Measurements from ENCODE around the gene PLA2G6. TPM values are rescaled to one million over a fixed set of nuclear protein-coding genes. Genes with fewer than 3 reads are reported as not detected.

The PLA2G6 gene
- total RNA-seq, 4 donors from 2014 or later = 4.4 to 30.5 (median 22.0) TPM

GRCh38 chr22:38072322-38073149 is 109.1 kb downstream of the PLA2G6 start:
- Histone ChIP-seq H3K36me3 (peaks cover 0 to 81% of the 10 kb centered on the region in 2 donors), H3K4me3 (no peak overlapping the region)
- no peak for ATAC-seq

DNA sequence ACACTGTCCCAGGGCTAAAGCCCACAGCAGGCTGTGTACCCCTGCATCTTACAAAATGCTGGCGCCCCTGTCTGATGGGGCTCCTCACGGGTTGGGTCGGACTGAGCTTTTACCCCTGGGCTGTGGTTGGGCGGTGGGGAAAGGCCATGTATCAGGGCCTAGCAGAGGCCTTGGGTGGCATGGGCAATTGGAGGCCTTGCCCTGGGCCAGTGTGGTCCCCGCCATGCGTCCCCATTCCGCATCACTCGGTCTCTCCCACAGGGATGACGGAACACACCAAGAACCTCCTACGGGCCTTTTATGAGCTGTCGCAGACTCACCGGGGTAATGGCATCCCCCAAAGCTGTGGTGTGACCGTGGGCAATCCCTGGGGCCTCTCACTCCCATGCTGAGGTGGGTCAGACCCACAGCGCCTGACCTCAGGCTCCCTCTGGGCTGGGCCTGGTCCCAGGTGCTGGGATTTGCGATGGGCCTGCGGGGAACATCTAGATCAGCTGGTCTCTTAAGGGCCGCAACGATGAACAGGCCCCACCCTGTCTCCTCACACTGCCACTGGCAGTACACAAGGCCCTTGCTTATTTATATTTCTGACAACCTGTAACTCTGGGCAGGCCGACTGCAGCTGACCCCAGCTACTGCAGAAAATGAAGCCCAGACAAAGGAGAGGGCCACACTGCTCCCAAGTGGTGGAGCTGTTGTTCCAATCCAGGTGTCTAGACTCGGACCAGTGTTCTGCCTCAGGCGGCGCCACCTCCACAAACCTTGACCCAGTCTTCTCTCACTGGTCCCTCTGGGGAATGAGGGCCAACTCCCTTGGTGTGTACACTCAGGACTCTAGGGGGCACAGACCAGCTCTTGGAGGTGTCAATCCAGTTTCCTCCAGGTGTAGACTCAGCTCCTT is 110.0 kb downstream of the PLA2G6 start:
- no peak for ATAC-seq
- H3K4me3 ChIP-seq = no peak overlapping the region
- H3K36me3 ChIP-seq = peaks cover 0 to 89% of the 10 kb centered on the region in 2 donors
- WGBS, 2 donors (ENCODE audit: low coverage in 1 of 2) = 100% methylated on average over 2 to 3 of the region's 22 CpGs
- H3K4me1 ChIP-seq = peaks cover 0 to 45% (median 18%) of the 10 kb centered on the region in 3 donors
- no peak overlapping the region for H3K27ac ChIP-seq
- H3K9me3 ChIP-seq = no peaks in the 10 kb centered on the region
- TF ChIP-seq EP300 (IDR thresholded peaks at IDR 0.05) (no peak), POLR2A (IDR thresholded peaks at IDR 0.05) (no peak), POLR2AphosphoS5 (IDR thresholded peaks at IDR 0.05) (no peak)
- TF ChIP-seq, protein P1, sequence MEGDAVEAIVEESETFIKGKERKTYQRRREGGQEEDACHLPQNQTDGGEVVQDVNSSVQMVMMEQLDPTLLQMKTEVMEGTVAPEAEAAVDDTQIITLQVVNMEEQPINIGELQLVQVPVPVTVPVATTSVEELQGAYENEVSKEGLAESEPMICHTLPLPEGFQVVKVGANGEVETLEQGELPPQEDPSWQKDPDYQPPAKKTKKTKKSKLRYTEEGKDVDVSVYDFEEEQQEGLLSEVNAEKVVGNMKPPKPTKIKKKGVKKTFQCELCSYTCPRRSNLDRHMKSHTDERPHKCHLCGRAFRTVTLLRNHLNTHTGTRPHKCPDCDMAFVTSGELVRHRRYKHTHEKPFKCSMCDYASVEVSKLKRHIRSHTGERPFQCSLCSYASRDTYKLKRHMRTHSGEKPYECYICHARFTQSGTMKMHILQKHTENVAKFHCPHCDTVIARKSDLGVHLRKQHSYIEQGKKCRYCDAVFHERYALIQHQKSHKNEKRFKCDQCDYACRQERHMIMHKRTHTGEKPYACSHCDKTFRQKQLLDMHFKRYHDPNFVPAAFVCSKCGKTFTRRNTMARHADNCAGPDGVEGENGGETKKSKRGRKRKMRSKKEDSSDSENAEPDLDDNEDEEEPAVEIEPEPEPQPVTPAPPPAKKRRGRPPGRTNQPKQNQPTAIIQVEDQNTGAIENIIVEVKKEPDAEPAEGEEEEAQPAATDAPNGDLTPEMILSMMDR (IDR thresholded peaks at IDR 0.05) = no peak
- H3K27me3 ChIP-seq = no peaks in the 10 kb centered on the region

More at GRCh38 chr22:38072322-38073149, 109.1 kb downstream of the PLA2G6 start:
- H3K9me3 ChIP-seq = no peaks in the 10 kb centered on the region
- H3K27ac ChIP-seq = no peak overlapping the region
- TF ChIP-seq POLR2A (IDR thresholded peaks at IDR 0.05) (no peak), EP300 (IDR thresholded peaks at IDR 0.05) (no peak), POLR2AphosphoS5 (IDR thresholded peaks at IDR 0.05) (no peak)
- TF ChIP-seq, protein P1 (IDR thresholded peaks at IDR 0.05) = no peak
- no peaks in the 10 kb centered on the region for H3K27me3 ChIP-seq
- 87 to 100% methylated on average over 1 to 6 of the region's 25 CpGs for WGBS, 2 donors (ENCODE audit: low coverage in 1 of 2)
- peaks cover 0 to 37% (median 18%) of the 10 kb centered on the region in 3 donors for H3K4me1 ChIP-seq

GRCh38 chr22:38070250-38070921 is 111.2 kb downstream of the PLA2G6 start:
- Histone ChIP-seq H3K27ac (peak overlapping the region; percentile 22 to 92 (median 82)), H3K4me1 (peaks cover 0 to 47% (median 18%) of the 10 kb centered on the region in 3 donors), H3K27me3 (no peaks in the 10 kb centered on the region), H3K4me3 (no peak overlapping the region), H3K9me3 (no peaks in the 10 kb centered on the region), H3K36me3 (peaks cover 0 to 98% of the 10 kb centered on the region in 2 donors)
- no peak for ATAC-seq
- WGBS, 2 donors (ENCODE audit: low coverage in 1 of 2) = 62% methylated on average over 2 to 5 of the region's 11 CpGs
- no peak for TF ChIP-seq POLR2A (IDR thresholded peaks at IDR 0.05)
- TF ChIP-seq, protein P1 (IDR thresholded peaks at IDR 0.05) = no peak
- TF ChIP-seq EP300 (IDR thresholded peaks at IDR 0.05) = no peak
- TF ChIP-seq POLR2AphosphoS5 (IDR thresholded peaks at IDR 0.05) = no peak

DNA sequence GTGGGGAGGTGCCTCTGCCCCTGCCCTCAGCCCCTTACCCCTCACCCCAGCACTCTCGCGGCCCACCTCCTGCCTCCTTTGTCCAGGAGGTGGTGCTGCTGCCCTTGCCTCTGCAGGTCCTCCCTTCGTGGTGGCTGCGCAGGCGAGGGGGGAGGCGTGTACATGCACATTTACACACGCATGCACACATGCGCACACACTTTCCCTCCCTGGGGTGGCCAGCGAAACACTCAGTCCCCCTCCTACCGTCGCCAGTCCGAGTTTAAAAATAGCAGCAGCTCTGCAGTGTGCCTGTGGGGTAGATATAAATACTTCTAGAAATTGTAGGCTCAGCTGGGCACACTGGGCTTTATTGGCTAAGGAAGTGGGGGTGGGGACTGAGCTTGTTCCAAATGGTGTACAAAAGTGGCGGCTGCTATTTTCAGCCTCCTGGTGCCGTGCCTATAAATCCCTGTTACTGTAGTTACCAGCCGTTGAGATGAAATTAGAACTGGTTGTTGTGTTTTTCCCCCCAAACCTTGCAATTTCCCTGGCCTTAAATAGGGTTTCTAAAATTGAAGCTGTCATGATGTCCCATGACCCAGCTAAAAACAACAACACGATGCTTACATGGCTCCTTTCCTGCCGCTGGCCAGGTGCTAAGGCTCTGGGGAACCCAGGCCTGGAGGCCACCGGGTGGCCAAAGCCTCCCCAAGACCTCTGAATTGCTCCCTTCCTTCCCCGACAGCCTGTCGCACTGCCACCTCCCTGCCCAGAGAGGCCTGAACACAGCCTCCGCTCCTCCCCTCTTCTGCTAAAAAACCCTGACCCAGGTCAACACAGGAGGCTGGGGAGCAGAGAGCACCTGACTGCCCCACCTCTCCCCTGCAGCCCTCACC is 112.0 kb downstream of the PLA2G6 start:
- Histone ChIP-seq H3K27ac (peak overlapping the region; percentile 25 to 92 (median 82)), H3K4me1 (peaks cover 0 to 47% (median 18%) of the 10 kb centered on the region in 3 donors), H3K27me3 (no peaks in the 10 kb centered on the region), H3K9me3 (no peaks in the 10 kb centered on the region), H3K4me3 (peak overlapping the region in 1 of 2 donors; percentile 3), H3K36me3 (peaks cover 0 to 98% of the 10 kb centered on the region in 2 donors)
- TF ChIP-seq, protein P1 (IDR thresholded peaks at IDR 0.05) = peak in 3 of 4 experiments; percentile 51 to 89 (median 62)
- no peak for TF ChIP-seq EP300 (IDR thresholded peaks at IDR 0.05)
- TF ChIP-seq POLR2AphosphoS5 (IDR thresholded peaks at IDR 0.05) = peak; percentile 60
- peak; percentile 83 for ATAC-seq
- WGBS, 2 donors (ENCODE audit: low coverage in 1 of 2) = 28 to 47% methylated on average over 6 to 10 of the region's 21 CpGs
